Lung (tissue), 12 donors: ENCODE measurements around the gene KRTAP10-1. TPM values are rescaled to one million over a fixed set of nuclear protein-coding genes. Genes with fewer than 3 reads are reported as not detected.
"Not testable (repeated sequence)": the region's sequence is repeated elsewhere in the genome, so short reads cannot be mapped to it uniquely, and the experiment has no call there.

ENCODE experiments used
- ATAC-seq: fragments of 200-7000 bp; cut with Tn5 transposase; one replicate; pipeline ENCODE4 v1.9.1; 2020; ENCODE audit warnings: moderate number of reproducible peaks; ENCODE audit not compliant: insufficient read depth, low FRiP score
- DNase-seq, 3 donors: peaks; one replicate each; pipeline ENCODE4 v3.0.0-alpha.2; 2013 to 2017
- H3K27ac ChIP-seq, 2 donors: one replicate each; pipeline ENCODE4 v1.5.1; 2013; ENCODE audit warnings: mild to moderate bottlenecking in 2 of 2, moderate library complexity in 2 of 2, control low read depth in 1 of 2, inconsistent platforms in 1 of 2, low read depth in 1 of 2, low read length in 1 of 2
- H3K27me3 ChIP-seq, 3 donors: one replicate each; pipeline ENCODE4 v1.5.1; 2013; ENCODE audit warnings: low read length in 2 of 3; ENCODE audit not compliant: control insufficient read depth in 3 of 3, insufficient read depth in 3 of 3
- H3K36me3 ChIP-seq, 4 donors: one replicate each; pipeline ENCODE4 v1.5.1; 2013; ENCODE audit warnings: low read length in 4 of 4, mild to moderate bottlenecking in 1 of 4, moderate library complexity in 1 of 4; ENCODE audit not compliant: control insufficient read depth in 4 of 4, insufficient read depth in 4 of 4
- H3K4me1 ChIP-seq, 5 donors: one replicate each; pipeline ENCODE4 v1.5.1; 2013; ENCODE audit warnings: low read length in 5 of 5, mild to moderate bottlenecking in 2 of 5, moderate library complexity in 1 of 5; ENCODE audit not compliant: control insufficient read depth in 5 of 5, insufficient read depth in 5 of 5
- H3K4me3 ChIP-seq: one replicate; pipeline ENCODE4 v1.5.1; 2013; ENCODE audit warnings: mild to moderate bottlenecking, control low read depth, moderate library complexity
- H3K9ac ChIP-seq, 2 donors: one replicate each; pipeline ENCODE4 v1.5.1; 2013; ENCODE audit warnings: low read length in 2 of 2, control low read depth in 1 of 2; ENCODE audit not compliant: insufficient read depth in 1 of 2
- H3K9me3 ChIP-seq, 4 donors: one replicate each; pipeline ENCODE4 v1.5.1; 2013; ENCODE audit warnings: low read length in 3 of 4, mild to moderate bottlenecking in 1 of 4, moderate library complexity in 1 of 4; ENCODE audit not compliant: control insufficient read depth in 4 of 4, insufficient read depth in 3 of 4
- WGBS, 2 donors: extraction: QIAGEN DNeasy Blood & Tissue Kit; methylation state at CpG; one replicate each; pipeline ENCODE4 v1.1.7; 2013; 5-methylcytosine and 5-hydroxymethylcytosine counted together
- polyA plus RNA-seq, 2 donors: library from polyadenylated mRNA; stranded (reverse); fragments of 200-250 nt; gene quantifications; one replicate each; pipeline ENCODE4 v1.2.1, GENCODE V29; 2013
- total RNA-seq, 2 donors: library from RNA; depleted of rRNA in 1 of 2; stranded (reverse); fragments of >200 nt in 1 of 2; gene quantifications; one replicate each; pipeline ENCODE4 v1.2.1, GENCODE V29; 2014 to 2021
- TF ChIP-seq, protein P1 (sequence below): IDR thresholded peaks from 2 replicates; pipeline ENCODE4 v1.5.1; 2012; ENCODE audit warnings: mild to moderate bottlenecking; ENCODE audit errors: control extremely low read depth, extremely low read depth
- donor health status: control.
- donor health status: control.
- donor health status: Bipolar disorder and iron deficiency.
- donor health status: healthy.
- donor health status: DM: yes; HTN: yes; CAD: no.

KRTAP10-1 gene
- total and polyA plus RNA-seq, 4 donors = not detected

DNA sequence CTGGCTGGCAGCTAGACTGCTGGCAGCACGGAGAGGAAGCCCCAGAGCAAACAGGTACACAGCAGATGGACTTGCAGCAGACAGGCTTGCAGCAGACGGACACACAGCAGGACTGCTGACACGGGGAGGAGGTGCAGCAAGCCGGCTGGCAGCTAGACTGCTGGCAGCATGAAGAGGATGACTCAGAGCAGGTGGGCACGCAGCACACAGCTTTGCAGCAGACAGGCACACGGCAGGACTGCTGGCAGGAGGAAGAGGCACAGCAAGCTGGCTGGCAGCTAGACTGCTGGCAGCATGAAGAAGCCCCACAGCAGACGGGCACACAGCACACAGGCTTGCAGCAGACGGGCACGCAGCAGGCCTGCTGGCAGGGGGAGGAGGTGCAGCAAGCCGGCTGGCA, 10.8 kb upstream of the KRTAP10-1 start:
- 73 to 75% methylated on average over 10 of the region's 10 CpGs for WGBS, 2 donors
- Histone ChIP-seq H3K27ac (no peak overlapping the region), H3K4me1 (peaks cover 0 to 10% (median 0%) of the 10 kb centered on the region in 5 donors), H3K9ac (no peak overlapping the region), H3K4me3 (no peak overlapping the region), H3K36me3 (no peaks in the 10 kb centered on the region), H3K27me3 (no peaks in the 10 kb centered on the region), H3K9me3 (peaks cover 0 to 11% (median 2%) of the 10 kb centered on the region in 4 donors)
- TF ChIP-seq, protein P1, sequence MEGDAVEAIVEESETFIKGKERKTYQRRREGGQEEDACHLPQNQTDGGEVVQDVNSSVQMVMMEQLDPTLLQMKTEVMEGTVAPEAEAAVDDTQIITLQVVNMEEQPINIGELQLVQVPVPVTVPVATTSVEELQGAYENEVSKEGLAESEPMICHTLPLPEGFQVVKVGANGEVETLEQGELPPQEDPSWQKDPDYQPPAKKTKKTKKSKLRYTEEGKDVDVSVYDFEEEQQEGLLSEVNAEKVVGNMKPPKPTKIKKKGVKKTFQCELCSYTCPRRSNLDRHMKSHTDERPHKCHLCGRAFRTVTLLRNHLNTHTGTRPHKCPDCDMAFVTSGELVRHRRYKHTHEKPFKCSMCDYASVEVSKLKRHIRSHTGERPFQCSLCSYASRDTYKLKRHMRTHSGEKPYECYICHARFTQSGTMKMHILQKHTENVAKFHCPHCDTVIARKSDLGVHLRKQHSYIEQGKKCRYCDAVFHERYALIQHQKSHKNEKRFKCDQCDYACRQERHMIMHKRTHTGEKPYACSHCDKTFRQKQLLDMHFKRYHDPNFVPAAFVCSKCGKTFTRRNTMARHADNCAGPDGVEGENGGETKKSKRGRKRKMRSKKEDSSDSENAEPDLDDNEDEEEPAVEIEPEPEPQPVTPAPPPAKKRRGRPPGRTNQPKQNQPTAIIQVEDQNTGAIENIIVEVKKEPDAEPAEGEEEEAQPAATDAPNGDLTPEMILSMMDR = no peak
- ATAC-seq (no peak), DNase-seq (no peak)

DNA sequence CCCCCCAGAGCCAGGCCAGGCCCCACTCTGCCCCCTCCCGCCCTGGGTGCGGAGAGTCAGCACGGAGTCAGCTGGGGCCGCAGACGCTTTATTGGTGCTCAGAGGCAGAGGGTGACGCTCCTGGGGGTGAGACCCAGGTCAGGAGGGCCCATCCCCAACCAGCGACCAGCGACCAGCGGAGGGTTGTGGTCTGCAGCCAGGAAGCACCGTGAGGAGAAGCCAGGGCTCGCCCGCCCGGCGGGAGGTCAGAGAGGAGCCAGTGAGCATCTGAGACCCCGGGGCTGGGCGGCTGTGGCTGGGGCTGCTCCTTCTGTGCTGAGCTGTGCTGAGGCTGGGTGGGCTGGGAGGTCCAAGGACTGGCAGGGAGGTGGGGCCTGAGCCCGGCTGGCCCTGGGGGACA, 10.3 kb upstream of the KRTAP10-1 start:
- not testable (repeated sequence) for H3K27me3 ChIP-seq, ATAC-seq, H3K9ac ChIP-seq, DNase-seq, H3K36me3 ChIP-seq, H3K4me3 ChIP-seq, H3K27ac ChIP-seq
- Histone ChIP-seq H3K9me3 (peaks cover 0 to 11% (median 2%) of the 10 kb centered on the region in 4 donors), H3K4me1 (peaks cover 0 to 10% (median 0%) of the 10 kb centered on the region in 5 donors)
- WGBS, 2 donors = 54 to 58% methylated on average over 17 of the region's 17 CpGs

DNA sequence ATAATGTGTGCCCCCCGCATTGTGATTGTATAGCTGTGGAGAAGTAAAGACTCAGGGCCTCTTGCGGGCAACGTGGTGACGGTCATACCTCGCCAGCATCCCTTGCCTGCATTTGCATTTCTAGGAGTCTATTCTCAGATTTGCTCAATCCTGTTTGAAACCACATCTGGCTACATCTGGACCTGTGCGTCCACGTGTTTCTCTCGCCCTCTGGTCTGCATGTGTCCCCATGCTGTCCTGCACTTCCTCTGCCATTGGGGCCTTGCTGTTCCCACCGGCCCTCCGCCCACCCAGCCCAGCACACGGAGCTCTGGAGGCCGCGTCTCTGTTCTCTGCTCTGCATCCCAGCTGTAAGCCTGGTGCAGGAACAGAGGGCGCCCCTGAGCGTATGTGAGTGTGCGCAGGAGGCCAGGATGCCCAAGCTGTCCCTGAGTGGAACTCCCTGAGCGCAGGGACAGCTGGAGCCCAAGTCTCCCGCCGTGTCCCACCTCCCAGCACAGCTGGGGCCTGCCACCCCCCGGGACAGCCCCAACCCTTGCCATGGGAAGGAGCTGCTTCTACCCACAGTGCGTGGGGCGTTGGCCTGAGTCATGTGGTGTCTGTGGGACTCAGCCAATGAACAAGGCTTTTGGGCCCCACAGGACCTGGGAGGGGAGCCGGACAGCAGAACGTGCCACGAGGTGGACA, 9.7 kb upstream of the KRTAP10-1 start:
- no peaks in the 10 kb centered on the region for H3K36me3 ChIP-seq
- ATAC-seq (no peak), DNase-seq (no peak)
- H3K27me3 ChIP-seq = no peaks in the 10 kb centered on the region
- TF ChIP-seq, protein P1 = no peak
- peaks cover 0 to 11% (median 2%) of the 10 kb centered on the region in 4 donors for H3K9me3 ChIP-seq
- H3K4me3 ChIP-seq = no peak overlapping the region
- H3K27ac ChIP-seq = no peak overlapping the region
- no peak overlapping the region for H3K9ac ChIP-seq
- 79 to 83% methylated on average over 25 of the region's 25 CpGs for WGBS, 2 donors
- H3K4me1 ChIP-seq = peaks cover 0 to 10% (median 0%) of the 10 kb centered on the region in 5 donors

DNA sequence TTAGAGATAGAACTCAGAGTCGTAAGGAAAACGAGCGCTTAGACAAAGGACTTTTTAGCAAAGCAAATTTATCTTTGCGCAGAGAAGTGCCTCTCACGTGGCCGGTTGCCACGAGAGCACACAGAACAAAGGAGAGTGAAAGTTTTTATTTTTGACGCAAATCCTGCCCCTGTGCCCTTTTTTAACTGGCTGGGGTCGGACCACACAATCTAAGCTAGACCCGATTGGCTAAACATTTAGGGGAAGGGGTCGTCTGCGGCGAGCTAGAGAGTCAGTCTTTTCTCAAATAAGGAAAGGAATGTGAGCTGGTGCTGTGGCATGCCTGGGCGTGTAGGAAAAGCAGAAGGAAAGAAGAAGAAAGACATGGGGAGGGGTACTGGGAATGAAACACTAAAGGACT, 8.9 kb upstream of the KRTAP10-1 start:
- DNase-seq = peak; percentile 31 to 55 (median 43)
- ATAC-seq = no peak
- Histone ChIP-seq H3K9me3 (peaks cover 0 to 11% (median 3%) of the 10 kb centered on the region in 4 donors), H3K36me3 (no peaks in the 10 kb centered on the region), H3K27ac (no peak overlapping the region), H3K4me1 (peaks cover 0 to 10% (median 0%) of the 10 kb centered on the region in 5 donors), H3K4me3 (no peak overlapping the region), H3K9ac (no peak overlapping the region), H3K27me3 (no peaks in the 10 kb centered on the region)
- WGBS, 2 donors = 31 to 40% methylated on average over 14 of the region's 14 CpGs
- TF ChIP-seq, protein P1 = no peak
